ENCODE measurements around the gene WAPL.

WAPL gene

GRCh38 chr10:86461963-86462804, 59.4 kb downstream of the WAPL start:
- Mint-ChIP-seq H3K27me3 (ENCODE audit: low read depth) (no peaks in the 10 kb centered on the region), H3K9me3 (no peaks in the 10 kb centered on the region), H3K4me1 (ENCODE audit: low read depth) (peaks cover 2% of the 10 kb centered on the region), H3K4me3 (no peak overlapping the region), H3K27ac (no peak overlapping the region), H3K36me3 (ENCODE audit: low read depth) (peaks cover 41% of the 10 kb centered on the region)

DNA sequence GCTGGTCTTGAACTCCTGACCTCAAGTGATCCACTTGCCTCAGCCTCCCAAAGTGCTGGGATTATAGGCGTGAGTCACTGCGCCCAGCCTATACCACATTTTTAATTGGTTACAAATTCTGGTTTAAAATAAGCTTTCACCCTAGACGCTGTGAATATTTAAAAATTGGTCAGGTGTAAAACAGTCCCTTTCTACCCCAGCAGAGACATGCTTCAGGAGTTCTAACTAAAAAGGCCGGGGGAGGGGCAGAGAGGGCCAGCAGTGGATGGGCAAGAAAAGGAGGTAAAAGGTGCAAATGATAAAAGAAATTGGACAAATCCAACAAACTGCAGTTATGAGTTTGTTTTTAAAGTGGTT, 70.0 kb downstream of the WAPL start:
- Mint-ChIP-seq H3K4me1 (ENCODE audit: low read depth) (peaks cover 18% of the 10 kb centered on the region), H3K4me3 (no peak overlapping the region), H3K27ac (no peak overlapping the region), H3K9me3 (no peaks in the 10 kb centered on the region), H3K27me3 (ENCODE audit: low read depth) (no peaks in the 10 kb centered on the region), H3K36me3 (ENCODE audit: low read depth) (peaks cover 53% of the 10 kb centered on the region)

GRCh38 chr10:86450806-86451603, 70.6 kb downstream of the WAPL start:
- peaks cover 55% of the 10 kb centered on the region for H3K36me3 Mint-ChIP-seq (ENCODE audit: low read depth)
- H3K27ac Mint-ChIP-seq, result no peak overlapping the region
- H3K9me3 Mint-ChIP-seq, result no peaks in the 10 kb centered on the region
- no peak overlapping the region for H3K4me3 Mint-ChIP-seq
- no peaks in the 10 kb centered on the region for H3K27me3 Mint-ChIP-seq (ENCODE audit: low read depth)
- peaks cover 23% of the 10 kb centered on the region for H3K4me1 Mint-ChIP-seq (ENCODE audit: low read depth)

GRCh38 chr10:86449926-86450558, 71.5 kb downstream of the WAPL start:
- Mint-ChIP-seq H3K36me3 (ENCODE audit: low read depth) (peaks cover 53% of the 10 kb centered on the region), H3K27me3 (ENCODE audit: low read depth) (no peaks in the 10 kb centered on the region), H3K27ac (no peak overlapping the region), H3K4me3 (no peak overlapping the region), H3K9me3 (no peaks in the 10 kb centered on the region), H3K4me1 (ENCODE audit: low read depth) (peaks cover 23% of the 10 kb centered on the region)

DNA sequence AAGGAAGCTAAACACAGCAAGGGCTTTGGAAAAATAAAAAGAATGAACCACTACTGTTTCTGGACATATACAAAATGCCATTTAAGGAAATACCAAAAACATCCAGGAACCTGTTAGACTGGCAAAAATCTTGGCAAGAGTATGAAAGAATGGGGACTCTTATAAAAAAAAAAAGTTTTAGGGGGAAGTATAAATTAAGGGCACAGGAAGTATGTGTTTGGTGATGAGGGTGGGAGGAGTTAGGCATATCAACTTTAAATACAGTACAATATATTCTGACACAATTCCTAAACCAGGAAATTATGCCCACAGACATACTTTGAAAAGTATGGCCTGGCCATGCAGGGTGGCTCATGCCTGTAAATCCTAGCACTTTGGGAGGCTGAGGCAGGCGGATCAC, 74.2 kb downstream of the WAPL start:
- Mint-ChIP-seq H3K36me3 (ENCODE audit: low read depth) (peaks cover 56% of the 10 kb centered on the region), H3K27me3 (ENCODE audit: low read depth) (no peaks in the 10 kb centered on the region), H3K4me1 (ENCODE audit: low read depth) (peaks cover 23% of the 10 kb centered on the region), H3K27ac (peak overlapping the region; percentile 31), H3K9me3 (no peaks in the 10 kb centered on the region), H3K4me3 (no peak overlapping the region)

DNA sequence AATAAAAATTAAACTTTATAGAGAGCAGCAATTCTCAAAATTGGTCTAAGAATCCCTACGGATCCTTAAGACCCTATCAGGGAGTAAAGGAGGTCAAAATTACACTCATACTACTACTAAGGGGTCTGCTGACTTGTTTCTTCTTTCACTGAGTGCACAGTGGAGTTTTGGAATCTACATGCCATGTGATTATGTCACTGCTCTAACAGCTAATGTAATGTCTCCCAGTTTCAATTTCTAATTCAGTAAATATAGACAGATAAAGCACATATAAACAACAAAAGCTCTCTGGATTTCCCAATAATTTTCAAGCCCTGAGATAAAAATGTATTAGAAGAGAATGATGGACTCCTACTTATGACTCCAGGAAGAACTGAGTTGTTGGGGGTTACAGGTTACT, 74.6 kb downstream of the WAPL start:
- Mint-ChIP-seq H3K4me1 (ENCODE audit: low read depth) (peaks cover 23% of the 10 kb centered on the region), H3K36me3 (ENCODE audit: low read depth) (peaks cover 57% of the 10 kb centered on the region), H3K27me3 (ENCODE audit: low read depth) (no peaks in the 10 kb centered on the region), H3K9me3 (no peaks in the 10 kb centered on the region), H3K4me3 (no peak overlapping the region), H3K27ac (peak overlapping the region; percentile 31)

GRCh38 chr10:86446440-86446839, 75.2 kb downstream of the WAPL start:
- Mint-ChIP-seq H3K4me3 (no peak overlapping the region), H3K27me3 (ENCODE audit: low read depth) (no peaks in the 10 kb centered on the region), H3K9me3 (no peaks in the 10 kb centered on the region), H3K4me1 (ENCODE audit: low read depth) (peaks cover 24% of the 10 kb centered on the region), H3K27ac (peak overlapping the region; percentile 67), H3K36me3 (ENCODE audit: low read depth) (peaks cover 53% of the 10 kb centered on the region)

DNA sequence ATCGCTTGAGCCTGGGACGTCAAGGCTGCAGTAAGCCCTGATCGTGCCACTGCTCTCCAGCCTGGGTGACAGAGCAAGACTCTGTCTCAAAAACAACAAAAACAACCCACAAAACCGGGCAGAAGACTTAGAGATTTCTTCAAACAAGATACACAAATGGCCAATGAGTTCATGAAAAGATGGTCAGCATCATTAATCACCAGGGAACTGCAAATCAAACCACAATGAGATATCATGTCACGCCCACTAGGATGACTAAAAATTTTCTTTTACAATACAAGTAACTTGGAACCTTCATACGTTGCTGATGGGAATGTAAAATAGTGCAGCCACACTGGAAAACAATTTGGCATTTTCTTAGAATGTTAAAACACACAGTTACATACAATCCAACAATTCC, 77.7 kb downstream of the WAPL start:
- H3K4me1 Mint-ChIP-seq (ENCODE audit: low read depth), result peaks cover 28% of the 10 kb centered on the region
- H3K9me3 Mint-ChIP-seq, result no peaks in the 10 kb centered on the region
- no peak overlapping the region for H3K4me3 Mint-ChIP-seq
- no peak overlapping the region for H3K27ac Mint-ChIP-seq
- H3K27me3 Mint-ChIP-seq (ENCODE audit: low read depth), result no peaks in the 10 kb centered on the region
- peaks cover 50% of the 10 kb centered on the region for H3K36me3 Mint-ChIP-seq (ENCODE audit: low read depth)

DNA sequence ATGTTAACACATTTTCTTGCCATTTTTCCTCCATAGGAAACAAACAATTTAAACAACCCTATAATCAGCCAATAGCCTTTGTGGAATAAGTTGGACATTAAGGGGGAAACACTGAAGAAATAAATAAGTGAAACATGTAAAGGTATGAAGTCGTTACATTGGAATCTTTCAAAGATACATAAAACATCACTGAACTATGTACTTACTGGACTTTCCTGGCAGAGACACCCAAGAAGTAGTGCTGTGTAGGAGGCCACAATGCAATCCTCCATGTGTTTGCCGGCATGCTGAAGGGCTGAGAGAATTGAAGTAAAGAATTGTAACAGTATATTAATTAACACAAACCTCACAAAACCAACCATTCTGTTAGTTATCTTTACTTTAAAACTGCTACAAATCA, 78.5 kb downstream of the WAPL start:
- Mint-ChIP-seq H3K4me3 (no peak overlapping the region), H3K27me3 (ENCODE audit: low read depth) (no peaks in the 10 kb centered on the region), H3K9me3 (no peaks in the 10 kb centered on the region), H3K27ac (no peak overlapping the region), H3K4me1 (ENCODE audit: low read depth) (peaks cover 27% of the 10 kb centered on the region), H3K36me3 (ENCODE audit: low read depth) (peaks cover 54% of the 10 kb centered on the region)

GRCh38 chr10:86440874-86441843, 80.4 kb downstream of the WAPL start:
- Mint-ChIP-seq H3K4me3 (peak overlapping the region; percentile 8), H3K36me3 (ENCODE audit: low read depth) (peaks cover 50% of the 10 kb centered on the region), H3K27me3 (ENCODE audit: low read depth) (no peaks in the 10 kb centered on the region), H3K4me1 (ENCODE audit: low read depth) (peaks cover 18% of the 10 kb centered on the region), H3K9me3 (no peaks in the 10 kb centered on the region), H3K27ac (peak overlapping the region; percentile 62)

DNA sequence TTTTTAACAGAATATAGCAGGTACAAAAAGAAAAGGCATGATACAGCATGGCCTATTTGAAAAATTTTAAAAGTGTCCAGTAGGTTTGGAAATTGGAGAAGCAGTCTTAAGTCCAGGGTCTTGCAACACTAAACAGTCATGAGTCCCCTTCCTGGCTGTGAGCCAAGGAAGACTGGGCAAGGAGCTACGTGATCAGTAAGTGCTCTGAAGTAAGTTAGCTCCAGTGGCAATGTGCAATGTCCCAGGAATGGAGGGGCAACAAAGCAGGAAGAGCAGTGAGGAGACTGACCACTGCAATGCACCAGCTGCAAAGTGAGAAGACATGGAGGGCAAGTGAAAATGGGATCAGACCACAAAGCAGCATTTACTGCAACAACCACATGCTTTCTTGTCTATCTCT, 82.0 kb downstream of the WAPL start:
- peak overlapping the region; percentile 18 for H3K27ac Mint-ChIP-seq
- H3K36me3 Mint-ChIP-seq (ENCODE audit: low read depth), result peaks cover 40% of the 10 kb centered on the region

GRCh38 chr10:86438091-86438749, 83.4 kb downstream of the WAPL start:
- no peaks in the 10 kb centered on the region for H3K9me3 Mint-ChIP-seq
- peaks cover 34% of the 10 kb centered on the region for H3K36me3 Mint-ChIP-seq (ENCODE audit: low read depth)
- no peak overlapping the region for H3K27ac Mint-ChIP-seq
- H3K27me3 Mint-ChIP-seq (ENCODE audit: low read depth), result no peaks in the 10 kb centered on the region
- no peak overlapping the region for H3K4me3 Mint-ChIP-seq
- H3K4me1 Mint-ChIP-seq (ENCODE audit: low read depth), result peaks cover 17% of the 10 kb centered on the region

More for the DNA sequence above, 82.0 kb downstream of the WAPL start:
- Mint-ChIP-seq H3K9me3 (no peaks in the 10 kb centered on the region), H3K4me3 (no peak overlapping the region), H3K4me1 (ENCODE audit: low read depth) (peaks cover 17% of the 10 kb centered on the region), H3K27me3 (ENCODE audit: low read depth) (no peaks in the 10 kb centered on the region)

- H3K9me3 Mint-ChIP-seq, result no peaks in the 10 kb centered on the region
- no peaks in the 10 kb centered on the region for H3K27me3 Mint-ChIP-seq (ENCODE audit: low read depth)
- peaks cover 31% of the 10 kb centered on the region for H3K36me3 Mint-ChIP-seq (ENCODE audit: low read depth)
- peaks cover 17% of the 10 kb centered on the region for H3K4me1 Mint-ChIP-seq (ENCODE audit: low read depth)
- H3K27ac Mint-ChIP-seq, result no peak overlapping the region
- H3K4me3 Mint-ChIP-seq, result no peak overlapping the region
These were observed 84.1 kb downstream of the WAPL start for GRCh38 chr10:86437447-86437846.
